Coronary artery (tissue), 2 donors: ENCODE measurements around the gene VPS33B.

Source experiments
- DNase-seq: peaks from one replicate; pipeline ENCODE4 v3.0.0-alpha.2; 2017; ENCODE audit warnings: low spot score
- H3K27ac ChIP-seq, 2 donors: fragments of 200-600 bp; sonication (generic); one replicate each; pipeline ENCODE4 v1.5.1; 2016 to 2019
- H3K4me3 ChIP-seq: fragments of 200-600 bp; sonication (generic); 2 replicates; pipeline ENCODE4 v1.5.1; 2016; ENCODE audit warnings: mild to moderate bottlenecking, moderate library complexity
- TF ChIP-seq, protein P1 (sequence below): fragments of 200-600 bp; sonication (generic); IDR thresholded peaks from one replicate; pipeline ENCODE4 v1.5.1; 2019; ENCODE audit warnings: antibody characterized with exemption

VPS33B gene

DNA sequence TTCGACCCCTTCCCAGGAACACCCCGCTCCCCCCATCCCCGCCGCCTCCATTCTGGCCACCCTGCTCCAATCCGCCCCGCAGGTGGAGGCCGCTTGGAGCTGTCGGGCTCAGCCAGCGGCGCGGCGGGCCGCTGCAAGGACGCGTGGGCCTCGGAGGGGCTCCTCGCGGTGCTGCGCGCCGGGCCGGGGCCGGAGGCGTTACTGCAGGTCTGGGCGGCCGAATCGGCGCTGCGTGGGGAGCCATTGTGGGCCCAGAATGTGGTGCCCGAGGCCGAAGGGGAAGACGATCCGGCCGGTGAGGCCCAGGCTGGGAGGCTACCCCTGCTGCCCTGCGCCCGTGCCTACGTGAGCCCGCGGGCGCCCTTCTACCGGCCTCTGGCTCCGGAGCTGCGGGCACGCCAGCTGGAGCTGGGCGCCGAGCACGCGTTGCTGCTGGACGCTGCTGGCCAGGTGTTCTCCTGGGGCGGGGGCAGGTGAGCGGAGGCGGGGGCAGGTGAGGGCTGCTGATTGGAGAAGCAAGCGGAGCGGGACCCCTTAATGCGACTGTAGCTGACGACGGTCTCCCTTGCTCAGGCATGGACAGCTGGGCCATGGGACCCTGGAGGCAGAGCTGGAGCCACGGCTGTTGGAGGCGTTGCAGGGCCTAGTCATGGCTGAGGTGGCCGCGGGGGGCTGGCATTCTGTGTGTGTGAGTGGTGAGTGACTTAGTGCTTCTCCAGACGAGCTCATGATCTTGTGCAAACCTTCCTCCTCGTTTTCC, 65.2 kb downstream of the VPS33B start:
- TF ChIP-seq, protein P1, sequence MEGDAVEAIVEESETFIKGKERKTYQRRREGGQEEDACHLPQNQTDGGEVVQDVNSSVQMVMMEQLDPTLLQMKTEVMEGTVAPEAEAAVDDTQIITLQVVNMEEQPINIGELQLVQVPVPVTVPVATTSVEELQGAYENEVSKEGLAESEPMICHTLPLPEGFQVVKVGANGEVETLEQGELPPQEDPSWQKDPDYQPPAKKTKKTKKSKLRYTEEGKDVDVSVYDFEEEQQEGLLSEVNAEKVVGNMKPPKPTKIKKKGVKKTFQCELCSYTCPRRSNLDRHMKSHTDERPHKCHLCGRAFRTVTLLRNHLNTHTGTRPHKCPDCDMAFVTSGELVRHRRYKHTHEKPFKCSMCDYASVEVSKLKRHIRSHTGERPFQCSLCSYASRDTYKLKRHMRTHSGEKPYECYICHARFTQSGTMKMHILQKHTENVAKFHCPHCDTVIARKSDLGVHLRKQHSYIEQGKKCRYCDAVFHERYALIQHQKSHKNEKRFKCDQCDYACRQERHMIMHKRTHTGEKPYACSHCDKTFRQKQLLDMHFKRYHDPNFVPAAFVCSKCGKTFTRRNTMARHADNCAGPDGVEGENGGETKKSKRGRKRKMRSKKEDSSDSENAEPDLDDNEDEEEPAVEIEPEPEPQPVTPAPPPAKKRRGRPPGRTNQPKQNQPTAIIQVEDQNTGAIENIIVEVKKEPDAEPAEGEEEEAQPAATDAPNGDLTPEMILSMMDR, result no peak
- DNase-seq, result no peak
- Histone ChIP-seq H3K27ac (peak overlapping the region; percentile 67 to 80), H3K4me3 (peak overlapping the region; percentile 79)

DNA sequence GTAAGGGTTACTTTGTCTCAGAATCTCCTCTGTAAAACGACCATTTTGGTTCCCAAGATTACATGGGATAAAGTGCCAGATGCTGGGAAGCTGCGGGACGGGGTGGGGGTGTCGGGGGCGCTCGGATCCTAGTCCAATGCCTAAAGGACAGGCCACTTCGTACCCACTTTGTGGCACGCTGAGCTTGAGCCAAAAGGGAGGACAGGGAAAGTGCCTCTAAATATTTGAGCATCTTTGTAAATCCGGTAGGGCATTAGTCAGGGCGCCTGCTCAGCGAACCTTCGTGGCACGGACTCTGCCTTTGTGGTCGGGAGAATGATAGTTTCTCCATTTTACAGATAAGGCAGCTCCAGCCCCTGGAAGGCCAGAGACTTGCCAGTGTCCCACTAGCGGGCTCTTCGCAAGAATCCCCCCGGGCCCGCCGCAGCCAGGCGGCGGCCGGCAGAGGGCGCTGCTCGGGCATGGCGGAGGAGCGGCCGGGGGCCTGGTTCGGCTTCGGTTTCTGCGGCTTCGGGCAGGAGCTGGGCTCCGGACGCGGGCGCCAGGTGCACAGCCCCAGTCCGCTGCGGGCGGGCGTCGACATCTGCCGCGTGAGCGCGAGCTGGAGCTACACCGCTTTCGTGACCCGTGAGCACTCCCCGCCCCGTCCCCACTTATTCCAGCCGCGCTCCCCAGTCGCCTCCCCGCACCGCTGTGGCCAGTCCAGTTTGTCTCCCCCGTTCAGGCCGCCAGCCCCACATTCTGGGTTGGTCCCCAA, 65.9 kb downstream of the VPS33B start:
- TF ChIP-seq, protein P1, result peak; percentile 97
- DNase-seq, result no peak
- Histone ChIP-seq H3K4me3 (peak overlapping the region; percentile 79), H3K27ac (peak overlapping the region; percentile 67 to 80)

DNA sequence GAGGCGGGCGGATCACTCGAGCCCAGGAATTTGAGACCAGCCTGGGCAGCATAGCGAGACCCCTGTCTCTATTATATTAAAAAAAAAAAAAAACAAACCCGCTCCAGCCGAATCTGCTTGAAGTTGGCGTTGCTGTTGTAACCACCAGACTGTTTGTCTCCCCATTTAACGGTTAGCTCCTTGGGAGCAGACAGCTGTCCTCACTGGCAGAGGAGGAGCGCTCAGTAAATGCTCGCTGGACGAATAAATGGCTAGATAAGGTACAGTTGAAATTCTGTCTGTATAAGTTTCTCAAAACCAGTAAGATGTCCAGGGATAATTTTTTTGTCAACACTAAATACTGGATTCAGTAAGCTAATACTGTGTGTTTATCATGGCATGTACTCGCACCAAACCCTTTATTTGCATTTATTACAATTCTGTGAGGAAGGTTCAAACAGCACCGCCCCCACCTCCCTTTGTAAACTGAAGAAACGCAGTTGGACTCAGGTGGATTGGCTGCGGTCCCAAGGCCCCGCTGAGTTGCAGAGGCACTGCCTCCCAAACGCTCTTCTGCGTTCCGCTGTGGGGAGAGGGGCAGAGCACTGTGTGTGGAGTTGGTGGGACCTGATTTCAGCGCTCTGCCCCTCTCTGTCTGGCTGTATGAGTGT, 66.6 kb downstream of the VPS33B start:
- TF ChIP-seq, protein P1, result no peak
- peak overlapping the region; percentile 92 for H3K4me3 ChIP-seq
- H3K27ac ChIP-seq, result peak overlapping the region in 1 of 2 donors; percentile 80
- no peak for DNase-seq

DNA sequence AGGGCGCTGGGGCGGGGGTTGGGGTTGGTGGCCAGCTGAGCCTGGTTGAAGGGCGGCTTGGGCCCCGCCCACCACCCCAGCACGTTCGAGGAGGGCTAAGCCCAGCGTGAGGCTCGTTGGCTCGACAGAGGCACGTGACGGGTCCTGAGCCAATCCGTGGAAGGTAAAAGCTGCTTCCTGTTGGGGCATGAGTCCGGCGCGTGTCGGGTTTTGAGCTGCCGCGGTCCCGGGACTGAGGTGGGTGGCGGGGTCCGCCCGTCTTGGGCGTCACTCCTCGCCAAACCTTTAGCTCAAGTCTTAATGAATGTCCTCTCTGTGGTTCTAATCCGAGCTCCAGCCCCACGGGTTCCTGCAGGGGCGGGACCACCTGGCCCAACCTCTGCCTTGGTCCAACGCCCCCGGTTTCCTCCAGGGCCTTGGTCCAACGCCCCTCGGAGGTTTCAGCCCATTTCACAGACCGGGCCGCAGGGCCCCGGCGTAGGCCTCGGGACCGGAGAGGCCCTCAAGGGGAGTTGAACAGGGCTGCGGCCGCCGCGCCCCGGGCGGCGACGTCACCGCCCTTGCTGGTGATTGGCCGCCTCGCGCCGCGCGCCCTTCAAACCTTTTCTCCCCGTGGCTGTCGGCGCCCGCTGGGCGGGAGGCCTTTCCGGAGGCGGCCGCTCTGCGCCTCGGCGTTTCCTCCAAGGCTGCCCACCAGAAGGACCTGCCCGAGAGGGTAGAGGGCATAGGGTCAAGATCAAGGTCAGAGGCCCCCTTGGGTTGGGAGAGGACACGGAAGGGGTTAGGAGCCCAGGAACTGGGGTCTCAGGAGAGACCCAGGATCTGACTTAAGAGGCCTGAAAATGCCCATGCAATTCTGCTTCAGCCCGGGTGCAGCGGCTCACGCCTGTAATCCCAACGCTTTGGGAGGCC, 67.4 kb downstream of the VPS33B start, which contains the start of gene RCCD1:
Gene RCCD1, plus strand, starts transcription at position 173 of the 912 bp plus-strand sequence. CDS start 1,851 bp downstream, outside the sequence.
- TF ChIP-seq, protein P1, result no peak
- Histone ChIP-seq H3K27ac (peak within 1 kb of the TSS; percentile 95 to 96), H3K4me3 (peak within 1 kb of the TSS; percentile 92)
- DNase-seq, result peak; percentile 96

DNA sequence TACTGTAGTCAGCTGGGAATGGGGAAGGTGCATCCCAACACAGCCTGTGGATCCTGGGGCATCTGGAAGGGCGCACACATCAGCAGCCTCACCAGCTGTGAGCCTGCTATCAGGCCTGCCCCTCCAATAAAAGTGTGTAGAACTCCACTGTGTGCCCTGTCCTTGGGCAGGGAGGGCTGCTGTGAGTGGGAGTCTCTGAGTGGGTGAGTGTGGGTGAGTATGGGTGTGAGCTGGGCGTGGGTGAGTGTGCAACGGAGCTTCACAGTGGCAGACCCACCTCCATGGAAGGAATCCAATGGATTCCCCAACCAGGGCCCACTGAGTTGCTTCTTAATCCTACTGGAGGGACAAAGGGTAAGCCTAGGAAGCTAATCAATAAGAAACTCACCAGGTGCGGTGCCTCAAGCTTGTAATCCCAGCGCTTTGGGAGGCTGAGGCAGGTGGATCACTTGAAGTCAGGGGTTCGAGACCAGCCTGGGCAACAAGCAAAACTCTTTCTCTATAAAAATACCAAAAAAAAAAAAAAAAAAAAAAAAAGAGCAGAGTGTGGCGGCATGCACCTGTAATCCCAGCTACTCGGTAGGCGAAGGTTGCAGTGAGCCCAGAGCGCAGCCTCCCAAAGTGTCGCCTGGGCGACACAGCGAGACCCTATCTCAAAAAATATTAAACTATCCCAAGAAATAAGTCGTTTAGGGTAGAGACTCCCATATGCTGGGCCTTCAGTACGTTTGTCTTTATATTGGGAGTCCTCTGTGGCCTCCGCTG, 68.3 kb downstream of the VPS33B start:
- no peak for DNase-seq
- peak overlapping the region; percentile 95 to 96 for H3K27ac ChIP-seq
- TF ChIP-seq, protein P1, result no peak
- H3K4me3 ChIP-seq, result peak overlapping the region; percentile 92
